Neural cell (in vitro differentiated cells): ENCODE data around the gene ROBO1. TPM values are rescaled to one million over a fixed set of nuclear protein-coding genes. Genes with fewer than 3 reads are reported as not detected.

Source experiments
- H2AFZ ChIP-seq: fragments of 200-600, 300-800 bp; sonication (generic), shearing (Covaris generic); 2 replicates; pipeline ENCODE4 v1.6.0; 2014; ENCODE audit warnings: low read depth, mild to moderate bottlenecking, antibody characterized with exemption, low read length, moderate library complexity
- H3F3A ChIP-seq: fragments of 200-600 bp; shearing (Covaris generic); 2 replicates; pipeline ENCODE4 v1.6.1; 2016; ENCODE audit warnings: mild to moderate bottlenecking, moderate library complexity, mixed read lengths, antibody characterized with exemption, low read length; ENCODE audit not compliant: insufficient read depth, poor library complexity, severe bottlenecking
- H3K27ac ChIP-seq: fragments of 200-600, 300-800 bp; sonication (generic), shearing (Covaris generic); 2 replicates; pipeline ENCODE4 v1.5.1; 2014; ENCODE audit warnings: mild to moderate bottlenecking, low read length, moderate library complexity
- H3K27me3 ChIP-seq: fragments of 300-800, 200-600 bp; sonication (generic), shearing (Covaris generic); 2 replicates; pipeline ENCODE4 v1.6.0; 2014; ENCODE audit warnings: mild to moderate bottlenecking, low read depth, low read length, moderate library complexity; ENCODE audit not compliant: insufficient read depth
- H3K36me3 ChIP-seq: fragments of 300-800, 200-600 bp; sonication (generic), shearing (Covaris generic); 2 replicates; pipeline ENCODE4 v1.5.1; 2014; ENCODE audit warnings: mild to moderate bottlenecking, antibody characterized with exemption, low read length, moderate library complexity; ENCODE audit not compliant: insufficient read depth
- H3K4me2 ChIP-seq: fragments of 300-800, 200-600 bp; sonication (generic), shearing (Covaris generic); 2 replicates; pipeline ENCODE4 v1.6.0; 2014; ENCODE audit warnings: mild to moderate bottlenecking, low read length
- H3K4me3 ChIP-seq: fragments of 300-800, 200-600 bp; sonication (generic), shearing (Covaris generic); 2 replicates; pipeline ENCODE4 v1.5.1; 2014; ENCODE audit warnings: mild to moderate bottlenecking, low read length, moderate library complexity
- H3K79me2 ChIP-seq: fragments of 200-600 bp; shearing (Covaris generic); replicated peaks from 2 replicates; pipeline ENCODE4 v1.6.0; 2014; ENCODE audit warnings: mild to moderate bottlenecking, low read length, moderate library complexity; ENCODE audit not compliant: insufficient read depth
- H3K9ac ChIP-seq: fragments of 300-800, 200-600 bp; sonication (generic), shearing (Covaris generic); 2 replicates; pipeline ENCODE4 v1.6.1; 2016; ENCODE audit warnings: mild to moderate bottlenecking, low read length, mixed read lengths
- H3K9me2 ChIP-seq: fragments of 200-600 bp; shearing (Covaris generic); 2 replicates; pipeline ENCODE4 v1.6.1; 2016; ENCODE audit warnings: mild to moderate bottlenecking, low read length, mixed read lengths; ENCODE audit not compliant: insufficient read depth
- H3K9me3 ChIP-seq: fragments of 200-600, 300-800 bp; sonication (generic), shearing (Covaris generic); 2 replicates; pipeline ENCODE4 v1.6.1; 2016; ENCODE audit warnings: mild to moderate bottlenecking, mixed run types, low read length, moderate library complexity, mixed read lengths
- H4K20me1 ChIP-seq: fragments of 200-600 bp; shearing (Covaris generic); 2 replicates; pipeline ENCODE4 v1.6.1; 2016; ENCODE audit warnings: mild to moderate bottlenecking, mixed run types; ENCODE audit not compliant: insufficient read depth
- EP300 ChIP-seq: fragments of 450-650 bp; conservative IDR thresholded peaks from 2 replicates; pipeline ENCODE4 v1.6.1; 2014; ENCODE audit warnings: antibody characterized with exemption, mild to moderate bottlenecking, moderate library complexity; ENCODE audit not compliant: poor library complexity, severe bottlenecking
- EZH2 ChIP-seq: fragments of 200-600, 300-800 bp; shearing (Covaris generic), sonication (generic); IDR thresholded peaks from 2 replicates; pipeline ENCODE4 v1.6.1; 2014; ENCODE audit warnings: antibody characterized with exemption, low read length, borderline replicate concordance, mild to moderate bottlenecking; ENCODE audit not compliant: insufficient read depth, poor library complexity, severe bottlenecking
- MXI1 ChIP-seq: fragments of 450-650 bp; conservative IDR thresholded peaks from 2 replicates; pipeline ENCODE4 v1.6.1; 2014; ENCODE audit warnings: antibody characterized with exemption, mild to moderate bottlenecking; ENCODE audit not compliant: poor library complexity, severe bottlenecking
- POLR2AphosphoS5 ChIP-seq: IDR thresholded peaks from 2 replicates; pipeline ENCODE4 v1.6.1; 2012
- RAD21 ChIP-seq: fragments of 450-650 bp; conservative IDR thresholded peaks from 2 replicates; pipeline ENCODE4 v1.6.1; 2014; ENCODE audit warnings: antibody characterized with exemption, mild to moderate bottlenecking, moderate library complexity
- SMC3 ChIP-seq: fragments of 450-650 bp; conservative IDR thresholded peaks from 2 replicates; pipeline ENCODE4 v1.6.1; 2014; ENCODE audit warnings: antibody characterized with exemption, mild to moderate bottlenecking, moderate library complexity; ENCODE audit not compliant: poor library complexity
- TAF1 ChIP-seq: IDR thresholded peaks from 2 replicates; pipeline ENCODE4 v1.6.1; 2012; ENCODE audit warnings: low read depth
- polyA plus RNA-seq: library from polyadenylated mRNA; depleted of rRNA; stranded (reverse); fragments of >200 nt; gene quantifications from 2 replicates; pipeline ENCODE4 v1.2.3, GENCODE V29; 2014
- TF ChIP-seq, protein P1 (sequence below): fragments of 450-650 bp; IDR thresholded peaks from 2 replicates; pipeline ENCODE4 v1.5.1; 2014; ENCODE audit warnings: antibody characterized with exemption, mild to moderate bottlenecking, moderate library complexity; ENCODE audit not compliant: poor library complexity, severe bottlenecking
- TF ChIP-seq, protein P2 (sequence below): IDR thresholded peaks from 2 replicates; pipeline ENCODE4 v1.6.1; 2012; ENCODE audit warnings: borderline replicate concordance

The ROBO1 gene
- polyA plus RNA-seq, 1 donor from 2014 or later: 183 TPM

DNA sequence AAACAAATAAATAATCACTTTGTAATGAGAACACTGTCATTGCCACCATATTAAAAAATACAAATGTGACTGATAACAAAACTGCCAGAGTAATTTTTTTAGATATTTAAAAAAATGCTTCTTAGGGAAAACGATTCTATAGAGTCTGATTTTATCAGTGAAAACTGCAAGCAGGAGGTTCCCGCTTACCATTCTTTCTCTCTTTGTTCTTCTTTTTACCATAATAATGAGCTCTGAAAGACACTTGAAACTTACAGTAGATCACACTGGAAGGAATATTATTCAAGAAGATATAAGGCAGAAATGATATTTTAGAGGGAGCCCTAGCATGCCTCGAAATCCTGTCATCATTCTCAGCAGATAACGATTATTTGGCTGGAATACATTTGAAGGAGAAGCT lies 701.3 kb downstream of the ROBO1 start:
- Histone ChIP-seq H3K27me3 (no peaks in the 10 kb centered on the region), H3K9me2 (no peaks in the 10 kb centered on the region), H3K9me3 (no peaks in the 10 kb centered on the region), H3K4me3 (no peak overlapping the region), H2AFZ (no peak overlapping the region), H3K4me2 (no peak overlapping the region), H3K79me2 (no peaks in the 10 kb centered on the region), H3K27ac (no peak overlapping the region), H3F3A (no peaks in the 10 kb centered on the region), H3K9ac (no peak overlapping the region), H3K36me3 (no peaks in the 10 kb centered on the region), H4K20me1 (no peaks in the 10 kb centered on the region)
- TF ChIP-seq MXI1 (no peak), POLR2AphosphoS5 (no peak), EZH2 (no peak), RAD21 (no peak), TAF1 (no peak)
- TF ChIP-seq, protein P1, sequence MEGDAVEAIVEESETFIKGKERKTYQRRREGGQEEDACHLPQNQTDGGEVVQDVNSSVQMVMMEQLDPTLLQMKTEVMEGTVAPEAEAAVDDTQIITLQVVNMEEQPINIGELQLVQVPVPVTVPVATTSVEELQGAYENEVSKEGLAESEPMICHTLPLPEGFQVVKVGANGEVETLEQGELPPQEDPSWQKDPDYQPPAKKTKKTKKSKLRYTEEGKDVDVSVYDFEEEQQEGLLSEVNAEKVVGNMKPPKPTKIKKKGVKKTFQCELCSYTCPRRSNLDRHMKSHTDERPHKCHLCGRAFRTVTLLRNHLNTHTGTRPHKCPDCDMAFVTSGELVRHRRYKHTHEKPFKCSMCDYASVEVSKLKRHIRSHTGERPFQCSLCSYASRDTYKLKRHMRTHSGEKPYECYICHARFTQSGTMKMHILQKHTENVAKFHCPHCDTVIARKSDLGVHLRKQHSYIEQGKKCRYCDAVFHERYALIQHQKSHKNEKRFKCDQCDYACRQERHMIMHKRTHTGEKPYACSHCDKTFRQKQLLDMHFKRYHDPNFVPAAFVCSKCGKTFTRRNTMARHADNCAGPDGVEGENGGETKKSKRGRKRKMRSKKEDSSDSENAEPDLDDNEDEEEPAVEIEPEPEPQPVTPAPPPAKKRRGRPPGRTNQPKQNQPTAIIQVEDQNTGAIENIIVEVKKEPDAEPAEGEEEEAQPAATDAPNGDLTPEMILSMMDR: no peak
- TF ChIP-seq, protein P2, sequence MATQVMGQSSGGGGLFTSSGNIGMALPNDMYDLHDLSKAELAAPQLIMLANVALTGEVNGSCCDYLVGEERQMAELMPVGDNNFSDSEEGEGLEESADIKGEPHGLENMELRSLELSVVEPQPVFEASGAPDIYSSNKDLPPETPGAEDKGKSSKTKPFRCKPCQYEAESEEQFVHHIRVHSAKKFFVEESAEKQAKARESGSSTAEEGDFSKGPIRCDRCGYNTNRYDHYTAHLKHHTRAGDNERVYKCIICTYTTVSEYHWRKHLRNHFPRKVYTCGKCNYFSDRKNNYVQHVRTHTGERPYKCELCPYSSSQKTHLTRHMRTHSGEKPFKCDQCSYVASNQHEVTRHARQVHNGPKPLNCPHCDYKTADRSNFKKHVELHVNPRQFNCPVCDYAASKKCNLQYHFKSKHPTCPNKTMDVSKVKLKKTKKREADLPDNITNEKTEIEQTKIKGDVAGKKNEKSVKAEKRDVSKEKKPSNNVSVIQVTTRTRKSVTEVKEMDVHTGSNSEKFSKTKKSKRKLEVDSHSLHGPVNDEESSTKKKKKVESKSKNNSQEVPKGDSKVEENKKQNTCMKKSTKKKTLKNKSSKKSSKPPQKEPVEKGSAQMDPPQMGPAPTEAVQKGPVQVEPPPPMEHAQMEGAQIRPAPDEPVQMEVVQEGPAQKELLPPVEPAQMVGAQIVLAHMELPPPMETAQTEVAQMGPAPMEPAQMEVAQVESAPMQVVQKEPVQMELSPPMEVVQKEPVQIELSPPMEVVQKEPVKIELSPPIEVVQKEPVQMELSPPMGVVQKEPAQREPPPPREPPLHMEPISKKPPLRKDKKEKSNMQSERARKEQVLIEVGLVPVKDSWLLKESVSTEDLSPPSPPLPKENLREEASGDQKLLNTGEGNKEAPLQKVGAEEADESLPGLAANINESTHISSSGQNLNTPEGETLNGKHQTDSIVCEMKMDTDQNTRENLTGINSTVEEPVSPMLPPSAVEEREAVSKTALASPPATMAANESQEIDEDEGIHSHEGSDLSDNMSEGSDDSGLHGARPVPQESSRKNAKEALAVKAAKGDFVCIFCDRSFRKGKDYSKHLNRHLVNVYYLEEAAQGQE: no peak

DNA sequence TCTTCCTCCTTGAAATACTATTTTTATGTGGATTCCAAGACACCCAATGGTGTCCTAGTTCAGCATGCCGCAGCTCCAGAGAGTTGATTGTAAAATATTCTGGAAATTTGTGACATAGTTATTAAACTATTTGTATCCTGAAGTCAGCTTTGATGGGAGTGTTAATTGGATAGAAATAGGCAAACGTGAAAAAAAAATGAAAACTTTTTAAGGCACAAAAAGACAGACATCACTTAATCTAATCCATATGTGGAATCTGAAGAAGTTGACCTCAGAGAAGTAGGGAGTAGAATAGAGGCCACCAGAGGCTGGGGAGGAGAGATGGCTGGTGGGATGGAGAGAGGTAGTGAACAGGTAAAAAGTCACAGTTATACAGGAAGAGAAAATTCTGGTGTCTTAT lies 704.2 kb downstream of the ROBO1 start:
- no peaks in the 10 kb centered on the region for H3K9me3 ChIP-seq

DNA sequence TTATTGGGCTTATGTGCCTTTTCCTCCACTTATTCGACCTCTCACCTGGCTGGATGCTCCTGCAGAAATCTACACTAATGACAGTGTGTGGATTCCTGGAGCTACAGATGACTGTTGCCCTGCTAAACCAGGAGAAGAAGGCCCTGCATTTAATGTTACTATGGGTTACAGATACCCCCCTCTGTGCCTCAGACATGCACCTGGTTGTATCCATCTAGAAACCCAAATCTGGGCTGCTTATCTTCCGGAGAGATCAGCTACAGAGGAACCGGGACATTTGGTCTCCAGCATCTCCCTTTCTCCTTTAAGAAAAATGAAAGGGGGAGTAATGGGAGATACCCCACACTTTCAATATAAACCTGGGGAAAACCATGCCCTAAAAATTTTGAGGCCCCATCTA lies 710.0 kb downstream of the ROBO1 start:
- H4K20me1 ChIP-seq: no peaks in the 10 kb centered on the region
- no peaks in the 10 kb centered on the region for H3K79me2 ChIP-seq
- H3K9me3 ChIP-seq: no peaks in the 10 kb centered on the region
- no peaks in the 10 kb centered on the region for H3K36me3 ChIP-seq
- no peaks in the 10 kb centered on the region for H3F3A ChIP-seq
- H2AFZ ChIP-seq: no peak overlapping the region
- H3K27ac ChIP-seq: no peak overlapping the region
- H3K4me2 ChIP-seq: no peak overlapping the region
- no peaks in the 10 kb centered on the region for H3K9me2 ChIP-seq
- no peak overlapping the region for H3K9ac ChIP-seq
- no peak for TF ChIP-seq MXI1
- no peak for TF ChIP-seq TAF1
- TF ChIP-seq EP300: no peak
- no peak for TF ChIP-seq SMC3
- no peak for TF ChIP-seq RAD21
- TF ChIP-seq POLR2AphosphoS5: no peak
- TF ChIP-seq, protein P2: no peak
- TF ChIP-seq EZH2: no peak
- TF ChIP-seq, protein P1: no peak
- no peaks in the 10 kb centered on the region for H3K27me3 ChIP-seq
- no peak overlapping the region for H3K4me3 ChIP-seq

More for the DNA sequence above, 704.2 kb downstream of the ROBO1 start:
- H3K36me3 ChIP-seq: no peaks in the 10 kb centered on the region
- H3K4me3 ChIP-seq: no peak overlapping the region
- H3F3A ChIP-seq: no peaks in the 10 kb centered on the region
- no peaks in the 10 kb centered on the region for H4K20me1 ChIP-seq
- no peak overlapping the region for H3K4me2 ChIP-seq
- no peak overlapping the region for H3K27ac ChIP-seq
- TF ChIP-seq TAF1: no peak
- no peak for TF ChIP-seq EZH2
- no peaks in the 10 kb centered on the region for H3K27me3 ChIP-seq
- H2AFZ ChIP-seq: no peak overlapping the region
- no peaks in the 10 kb centered on the region for H3K79me2 ChIP-seq
- no peak overlapping the region for H3K9ac ChIP-seq
- H3K9me2 ChIP-seq: no peaks in the 10 kb centered on the region
